ENCODE measurements around the gene RANBP9. TPM values are rescaled to one million over a fixed set of nuclear protein-coding genes. Genes with fewer than 3 reads are reported as not detected.

RANBP9 gene
- total RNA-seq, 1 donor from 2014 or later, result 50.6 TPM

DNA sequence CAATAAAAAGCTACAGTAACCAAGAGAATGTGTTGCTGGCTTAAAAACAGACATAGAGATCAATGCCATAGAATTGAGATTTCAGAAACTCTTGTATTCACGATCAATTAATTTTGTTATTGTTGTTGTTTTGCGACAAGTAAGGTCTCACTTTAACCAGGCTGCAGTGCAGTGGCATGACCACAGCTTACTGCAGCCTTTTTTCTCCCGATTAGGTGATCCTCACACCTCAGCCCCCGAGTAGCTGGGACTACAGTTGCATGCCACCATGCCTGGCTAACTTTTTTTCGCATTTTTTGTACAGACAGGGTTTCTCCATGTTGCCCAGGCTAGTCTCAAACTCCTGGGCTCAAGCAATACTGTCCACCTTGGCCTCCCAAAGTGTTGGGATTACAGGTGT is 42.2 kb downstream of the RANBP9 start:
- H3K36me3 ChIP-seq, result no peaks in the 10 kb centered on the region
- no peak overlapping the region for H3K4me3 ChIP-seq
- H3K27me3 ChIP-seq, result no peaks in the 10 kb centered on the region
- H3K27ac ChIP-seq, result no peak overlapping the region
- no peaks in the 10 kb centered on the region for H3K9me3 ChIP-seq
- DNase-seq (ENCODE audit: extremely low spot score in 2 of 2), result no peak
- intact Hi-C loops (cut with DNase I), result no loop called here
- H3K4me1 ChIP-seq, result peaks cover 52% of the 10 kb centered on the region
- TF ChIP-seq POLR2AphosphoS5 (IDR thresholded peaks at IDR 0.05; ENCODE audit: insufficient read depth in 1 of 2, low read depth in 1 of 2), result no peak
- TF ChIP-seq CTCF (IDR thresholded peaks at IDR 0.05), result no peak
- TF ChIP-seq POLR2A (IDR thresholded peaks at IDR 0.05), result no peak

- Histone ChIP-seq H3K4me3 (no peak overlapping the region), H3K27ac (no peak overlapping the region), H3K36me3 (no peaks in the 10 kb centered on the region), H3K4me1 (peaks cover 62% of the 10 kb centered on the region), H3K27me3 (no peaks in the 10 kb centered on the region), H3K9me3 (no peaks in the 10 kb centered on the region)
- intact Hi-C loops (cut with DNase I), result no loop called here
- no peak for DNase-seq (ENCODE audit: extremely low spot score in 2 of 2)
- TF ChIP-seq CTCF (IDR thresholded peaks at IDR 0.05), result no peak
- TF ChIP-seq POLR2AphosphoS5 (IDR thresholded peaks at IDR 0.05; ENCODE audit: insufficient read depth in 1 of 2, low read depth in 1 of 2), result no peak
- no peak for TF ChIP-seq POLR2A (IDR thresholded peaks at IDR 0.05)
These were observed 43.2 kb downstream of the RANBP9 start for GRCh38 chr6:13668291-13668928.

- Histone ChIP-seq H3K27ac (no peak overlapping the region), H3K36me3 (no peaks in the 10 kb centered on the region), H3K27me3 (no peaks in the 10 kb centered on the region), H3K9me3 (no peaks in the 10 kb centered on the region), H3K4me3 (no peak overlapping the region), H3K4me1 (peaks cover 70% of the 10 kb centered on the region)
- no peak for TF ChIP-seq CTCF (IDR thresholded peaks at IDR 0.05)
- no peak for TF ChIP-seq POLR2A (IDR thresholded peaks at IDR 0.05)
- no peak for TF ChIP-seq POLR2AphosphoS5 (IDR thresholded peaks at IDR 0.05; ENCODE audit: insufficient read depth in 1 of 2, low read depth in 1 of 2)
- DNase-seq (ENCODE audit: extremely low spot score in 2 of 2), result no peak
- intact Hi-C loops (cut with DNase I), result no loop called here
These were observed 44.0 kb downstream of the RANBP9 start for GRCh38 chr6:13667655-13668054.

- TF ChIP-seq CTCF (IDR thresholded peaks at IDR 0.05), result no peak
- no peak for TF ChIP-seq POLR2A (IDR thresholded peaks at IDR 0.05)
- peak in 1 of 2 donors; percentile 24 for TF ChIP-seq POLR2AphosphoS5 (IDR thresholded peaks at IDR 0.05; ENCODE audit: insufficient read depth in 1 of 2, low read depth in 1 of 2)
- no peaks in the 10 kb centered on the region for H3K27me3 ChIP-seq
- peaks cover 71% of the 10 kb centered on the region for H3K4me1 ChIP-seq
- no peaks in the 10 kb centered on the region for H3K9me3 ChIP-seq
- no peaks in the 10 kb centered on the region for H3K36me3 ChIP-seq
- intact Hi-C loops (cut with DNase I), result no loop called here
- DNase-seq (ENCODE audit: extremely low spot score in 2 of 2), result no peak
- no peak overlapping the region for H3K27ac ChIP-seq
- no peak overlapping the region for H3K4me3 ChIP-seq
These were observed 45.2 kb downstream of the RANBP9 start for GRCh38 chr6:13666194-13667105.

Data from vagina (tissue), 2 donors.